GM12878 (cell line): ENCODE measurements around the gene ZNF426. TPM values are rescaled to one million over a fixed set of nuclear protein-coding genes. Genes with fewer than 3 reads are reported as not detected.

Experiments
- ATAC-seq: fragments of 200-7000 bp; cut with Tn5 transposase; 3 replicates; pipeline ENCODE4 v1.9.1; 2020; ENCODE audit warnings: mild to moderate bottlenecking, moderate library complexity
- BruUV-seq: library from RNA; stranded (reverse); fragments of 400-500 nt; replicated peaks from 2 replicates; lab custom pipeline; 2021; lab: Mats Ljungman, UMichigan
- CTCF ChIA-PET: fragments of 300-600 bp; sonication (Branson Sonifier 250); formaldehyde crosslinking; extraction: SDS; loops from one replicate; lab custom pipeline; 2021; ENCODE audit warnings: inconsistent platforms; lab: Yijun Ruan, JAX
- POLR2A ChIA-PET: fragments of 350-600 bp; formaldehyde crosslinking; extraction: SDS; loops from one replicate; lab custom pipeline; 2021; ENCODE audit warnings: inconsistent platforms; lab: Charles Lee
- RAD21 ChIA-PET: fragments of 300-600 bp; sonication (Branson Sonifier 250); formaldehyde crosslinking; loops from one replicate; lab custom pipeline; 2023; ENCODE audit warnings: antibody characterized with exemption; ENCODE audit not compliant: unreplicated experiment; lab: Charles Lee
- SMC1A ChIA-PET: fragments of 300-600 bp; sonication (Branson Sonifier 250); formaldehyde crosslinking; loops from one replicate; lab custom pipeline; 2023; ENCODE audit not compliant: unreplicated experiment, uncharacterized antibody; lab: Charles Lee
- DNase-seq: peaks from one replicate; pipeline ENCODE4 v3.0.0-alpha.2; 2011; ENCODE audit warnings: low read depth, low spot score
- FAIRE-seq: peaks from 3 replicates; lab custom pipeline; 2011; peaks lifted over from hg19 to GRCh38; lab: Jason Lieb, UNC
- H2AFZ ChIP-seq: 2 replicates; pipeline ENCODE4 v1.6.0; 2011; ENCODE audit warnings: low read depth, low read length, control low read depth; ENCODE audit not compliant: control insufficient read depth
- H3K27ac ChIP-seq: 2 replicates; pipeline ENCODE4 v1.5.1; 2011; ENCODE audit warnings: control low read depth; ENCODE audit not compliant: control insufficient read depth, insufficient read depth
- H3K27me3 ChIP-seq, 2 experiments: replicated peaks in 1 of 2; 2 replicates each; pipeline versions ENCODE4 v1.6.0 to v1.6.1; 2011; ENCODE audit warnings: low read length in 1 of 2; ENCODE audit not compliant: control insufficient read depth in 2 of 2, insufficient read depth in 2 of 2
- H3K36me3 ChIP-seq, 2 experiments: 2 replicates each; pipeline ENCODE4 v1.5.1; 2011; ENCODE audit warnings: low read length in 1 of 2; ENCODE audit not compliant: control insufficient read depth in 2 of 2, insufficient read depth in 2 of 2
- H3K4me1 ChIP-seq: 2 replicates; pipeline ENCODE4 v1.6.1; 2011; ENCODE audit warnings: mild to moderate bottlenecking, low read length, moderate library complexity, mixed read lengths; ENCODE audit not compliant: control insufficient read depth, insufficient read depth
- H3K4me2 ChIP-seq: 2 replicates; pipeline ENCODE4 v1.6.0; 2011; ENCODE audit warnings: control low read depth; ENCODE audit not compliant: control insufficient read depth, insufficient read depth
- H3K4me3 ChIP-seq: fragments of 200-600 bp; sonication (generic); 2 replicates; pipeline ENCODE4 v1.5.1; 2016
- H3K79me2 ChIP-seq: 2 replicates; pipeline ENCODE4 v1.6.0; 2011; ENCODE audit warnings: low read length; ENCODE audit not compliant: control insufficient read depth, insufficient read depth
- H3K9ac ChIP-seq: 2 replicates; pipeline ENCODE4 v1.8.0; 2011; ENCODE audit warnings: low read length, control low read depth, mixed read lengths; ENCODE audit not compliant: control insufficient read depth, insufficient read depth
- H3K9me3 ChIP-seq: replicated peaks from 3 replicates; pipeline ENCODE4 v1.5.1; 2011; ENCODE audit warnings: mild to moderate bottlenecking, low read length; ENCODE audit not compliant: control insufficient read depth, insufficient read depth
- H4K20me1 ChIP-seq: 2 replicates; pipeline ENCODE4 v1.6.0; 2011; ENCODE audit not compliant: control insufficient read depth, insufficient read depth
- BHLHE40 ChIP-seq, 2 experiments: fragments of 450-650 bp in 1 of 2; IDR thresholded peaks; 2 replicates each; pipeline ENCODE4 v1.6.1; 2011 to 2017; ENCODE audit warnings: low read depth in 2 of 2, borderline replicate concordance in 1 of 2, improper control_type of control experiment in 1 of 2, low read length in 1 of 2, mild to moderate bottlenecking in 1 of 2
- MYB ChIP-seq: fragments of 150-350 bp; IDR thresholded peaks from 2 replicates; pipeline ENCODE4 v1.6.1; 2014; ENCODE audit warnings: mild to moderate bottlenecking, low read depth, low read length, borderline replicate concordance
- RAD21 ChIP-seq: IDR thresholded peaks from 2 replicates; pipeline ENCODE4 v1.6.1; 2011; ENCODE audit warnings: mild to moderate bottlenecking, low read depth, low read length, moderate library complexity; ENCODE audit not compliant: insufficient read depth
- RCOR1 ChIP-seq: conservative IDR thresholded peaks from 2 replicates; pipeline ENCODE4 v1.6.1; 2012; ENCODE audit warnings: low read depth, low read length, improper control_type of control experiment
- SIN3A ChIP-seq: IDR thresholded peaks from 2 replicates; pipeline ENCODE4 v1.6.1; 2012; ENCODE audit warnings: low read depth, low read length, improper control_type of control experiment
- SMAD5 ChIP-seq: IDR thresholded peaks from 2 replicates; pipeline ENCODE4 v1.6.1; 2016; ENCODE audit warnings: antibody characterized with exemption, low read depth
- WGBS: methylation state at CpG from one replicate; pipeline ENCODE4 v1.1.6; 2016; ENCODE audit warnings: low lambda C conversion rate; ENCODE audit not compliant: insufficient replicate concordance, insufficient coverage; ENCODE audit errors: missing lambda C conversion rate; 5-methylcytosine and 5-hydroxymethylcytosine counted together
- in situ Hi-C: fragments of 300-500 bp; cut with MboI; formaldehyde crosslinking; loops from 9 replicates; pipeline ENCODE4 v1.14.3; 2018; ENCODE audit warnings: mixed read lengths
- intact Hi-C: fragments of 100-400 bp; cut with micrococcal nuclease; formaldehyde crosslinking; loops from one replicate; pipeline ENCODE4 v1.14.2; 2022; ENCODE audit not compliant: unreplicated experiment
- polyA plus RNA-seq, 11 experiments: library from polyadenylated mRNA; depleted of rRNA in 4 of 11; unstranded in 6 of 11; stranded (reverse) in 5 of 11; fragments of >200 nt; fragmentation: Nextera tagmentation in 4 of 11; fragmentation: Illumina TruSeq in 1 of 11; extraction: Ambion mirVana in 4 of 11; extraction: Trizol in 1 of 11; gene quantifications; 1 replicate in 1 of 11; 2 replicates in 10 of 11; pipeline versions ENCODE4 v1.2.1 to v1.2.3, GENCODE V29; 2011 to 2016; ENCODE audit warnings: inconsistent platforms in 2 of 11, missing spikeins in 2 of 11, low read depth in 1 of 11
- total RNA-seq, 4 experiments: library from RNA; depleted of rRNA in 3 of 4; stranded (reverse); fragments of >200 nt in 3 of 4; fragmentation: Illumina TruSeq in 1 of 4; extraction: Trizol in 1 of 4; gene quantifications; 2 replicates each; pipeline versions ENCODE4 v1.2.1 to v1.2.3, GENCODE V29; 2013 to 2021
- TF ChIP-seq, protein P1 (sequence below): fragments of 150-350 bp; IDR thresholded peaks from 2 replicates; pipeline ENCODE4 v1.6.1; 2014; ENCODE audit warnings: mild to moderate bottlenecking, low read depth, low read length
- TF ChIP-seq, protein P2 (sequence below): fragments of 450-650 bp; IDR thresholded peaks from 2 replicates; pipeline ENCODE4 v1.6.1; 2018; ENCODE audit warnings: borderline replicate concordance, mild to moderate bottlenecking; ENCODE audit not compliant: partially characterized antibody

Gene ZNF426
- total and polyA plus RNA-seq, 10 of the 15 experiments (the other 5 are each of a cell fraction or from before 2014, with no cell fraction given): 3.0 to 11.3 (median 6.8) TPM

DNA sequence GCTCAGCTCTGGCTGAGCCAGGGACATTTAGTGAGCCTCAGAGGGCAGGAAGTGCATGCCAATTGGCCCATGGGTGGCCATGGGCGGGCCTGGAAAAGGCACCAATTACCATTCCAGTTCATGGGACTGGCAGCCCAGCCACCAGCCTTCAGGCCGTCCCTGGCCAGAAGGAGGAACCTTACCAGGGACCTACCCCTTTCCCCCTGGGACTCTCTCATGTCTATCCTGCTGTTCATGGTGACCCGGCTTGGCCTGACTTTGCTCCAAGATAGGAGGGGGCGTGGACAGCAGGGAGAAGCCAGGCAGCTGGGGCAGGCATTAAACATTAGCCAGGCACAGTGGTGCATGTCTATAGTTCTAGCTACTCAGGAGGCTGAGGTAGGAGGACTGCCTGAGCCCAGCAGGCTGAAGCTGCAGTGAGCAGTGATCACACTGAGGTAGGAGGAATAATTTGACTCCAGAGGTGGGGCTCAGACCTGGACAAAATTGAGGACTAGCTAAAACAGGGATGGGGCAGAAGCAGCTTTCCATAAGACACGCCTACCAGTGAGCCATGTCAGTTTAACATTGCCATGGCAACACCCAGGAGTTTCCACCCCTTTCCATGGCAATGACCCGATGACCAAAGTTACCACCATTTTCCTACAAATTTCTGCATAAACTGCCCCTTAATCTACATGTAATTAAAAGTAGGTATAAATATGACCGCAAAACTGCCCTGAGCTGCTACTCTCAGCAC lies 14.3 kb upstream of the ZNF426 start:
- H4K20me1 ChIP-seq: no peaks in the 10 kb centered on the region
- ChIA-PET CTCF (interaction anchor here (0.6 to 0.9 kb wide), 2 partner anchors 419 to 432 kb away, joined by 3 read pairs; no protein-coding TSS in a partner anchor), POLR2A (interaction anchor here (0.6 kb wide), 1 partner anchor 238 kb away, joined by 7 read pairs; no protein-coding TSS in a partner anchor), RAD21 (no interaction called here), SMC1A (interaction anchor here (0.6 kb wide), 1 partner anchor 136 kb away, joined by 3 read pairs; no protein-coding TSS in a partner anchor)
- no peaks in the 10 kb centered on the region for H3K4me1 ChIP-seq
- DNase-seq (no peak), ATAC-seq (no peak), FAIRE-seq (no peak)
- intact Hi-C loops: no loop called here
- H3K36me3 ChIP-seq: no peaks in the 10 kb centered on the region
- in situ Hi-C loops: no loop called here
- no peak overlapping the region for H3K4me3 ChIP-seq
- H3K27ac ChIP-seq: no peak overlapping the region
- no peak for TF ChIP-seq MYB
- TF ChIP-seq SIN3A: no peak
- TF ChIP-seq BHLHE40 (IDR thresholded peaks at IDR 0.05; ENCODE audit: borderline replicate concordance in 1 of 2, low read depth in 2 of 2, low read length in 1 of 2): no peak
- no peak for TF ChIP-seq SMAD5
- no peak for TF ChIP-seq RCOR1
- TF ChIP-seq, protein P1, sequence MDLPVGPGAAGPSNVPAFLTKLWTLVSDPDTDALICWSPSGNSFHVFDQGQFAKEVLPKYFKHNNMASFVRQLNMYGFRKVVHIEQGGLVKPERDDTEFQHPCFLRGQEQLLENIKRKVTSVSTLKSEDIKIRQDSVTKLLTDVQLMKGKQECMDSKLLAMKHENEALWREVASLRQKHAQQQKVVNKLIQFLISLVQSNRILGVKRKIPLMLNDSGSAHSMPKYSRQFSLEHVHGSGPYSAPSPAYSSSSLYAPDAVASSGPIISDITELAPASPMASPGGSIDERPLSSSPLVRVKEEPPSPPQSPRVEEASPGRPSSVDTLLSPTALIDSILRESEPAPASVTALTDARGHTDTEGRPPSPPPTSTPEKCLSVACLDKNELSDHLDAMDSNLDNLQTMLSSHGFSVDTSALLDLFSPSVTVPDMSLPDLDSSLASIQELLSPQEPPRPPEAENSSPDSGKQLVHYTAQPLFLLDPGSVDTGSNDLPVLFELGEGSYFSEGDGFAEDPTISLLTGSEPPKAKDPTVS: no peak
- no peak for TF ChIP-seq RAD21
- TF ChIP-seq, protein P2, sequence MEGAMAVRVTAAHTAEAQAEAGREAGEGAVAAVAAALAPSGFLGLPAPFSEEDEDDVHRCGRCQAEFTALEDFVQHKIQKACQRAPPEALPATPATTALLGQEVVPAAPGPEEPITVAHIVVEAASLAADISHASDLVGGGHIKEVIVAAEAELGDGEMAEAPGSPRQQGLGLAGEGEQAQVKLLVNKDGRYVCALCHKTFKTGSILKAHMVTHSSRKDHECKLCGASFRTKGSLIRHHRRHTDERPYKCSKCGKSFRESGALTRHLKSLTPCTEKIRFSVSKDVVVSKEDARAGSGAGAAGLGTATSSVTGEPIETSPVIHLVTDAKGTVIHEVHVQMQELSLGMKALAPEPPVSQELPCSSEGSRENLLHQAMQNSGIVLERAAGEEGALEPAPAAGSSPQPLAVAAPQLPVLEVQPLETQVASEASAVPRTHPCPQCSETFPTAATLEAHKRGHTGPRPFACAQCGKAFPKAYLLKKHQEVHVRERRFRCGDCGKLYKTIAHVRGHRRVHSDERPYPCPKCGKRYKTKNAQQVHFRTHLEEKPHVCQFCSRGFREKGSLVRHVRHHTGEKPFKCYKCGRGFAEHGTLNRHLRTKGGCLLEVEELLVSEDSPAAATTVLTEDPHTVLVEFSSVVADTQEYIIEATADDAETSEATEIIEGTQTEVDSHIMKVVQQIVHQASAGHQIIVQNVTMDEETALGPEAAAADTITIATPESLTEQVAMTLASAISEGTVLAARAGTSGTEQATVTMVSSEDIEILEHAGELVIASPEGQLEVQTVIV: no peak
- BruUV-seq: no TSS peak
- peaks cover 4% of the 10 kb centered on the region; the same call in 2 of the 3 replicates for H3K9me3 ChIP-seq
- H3K4me2 ChIP-seq: no peak overlapping the region
- H3K9ac ChIP-seq: no peak overlapping the region
- no peak overlapping the region for H2AFZ ChIP-seq
- 71% methylated on average over 7 of the region's 7 CpGs for WGBS
- no peaks in the 10 kb centered on the region for H3K79me2 ChIP-seq
- H3K27me3 ChIP-seq: no peaks in the 10 kb centered on the region
